MV-4-11 (cell line): ENCODE measurements around the gene ACSL6.

Experiments
- DNase-seq: peaks from one replicate; lab custom pipeline; 2025; lab: John Stamatoyannopoulos, UW

Gene ACSL6, protein sequence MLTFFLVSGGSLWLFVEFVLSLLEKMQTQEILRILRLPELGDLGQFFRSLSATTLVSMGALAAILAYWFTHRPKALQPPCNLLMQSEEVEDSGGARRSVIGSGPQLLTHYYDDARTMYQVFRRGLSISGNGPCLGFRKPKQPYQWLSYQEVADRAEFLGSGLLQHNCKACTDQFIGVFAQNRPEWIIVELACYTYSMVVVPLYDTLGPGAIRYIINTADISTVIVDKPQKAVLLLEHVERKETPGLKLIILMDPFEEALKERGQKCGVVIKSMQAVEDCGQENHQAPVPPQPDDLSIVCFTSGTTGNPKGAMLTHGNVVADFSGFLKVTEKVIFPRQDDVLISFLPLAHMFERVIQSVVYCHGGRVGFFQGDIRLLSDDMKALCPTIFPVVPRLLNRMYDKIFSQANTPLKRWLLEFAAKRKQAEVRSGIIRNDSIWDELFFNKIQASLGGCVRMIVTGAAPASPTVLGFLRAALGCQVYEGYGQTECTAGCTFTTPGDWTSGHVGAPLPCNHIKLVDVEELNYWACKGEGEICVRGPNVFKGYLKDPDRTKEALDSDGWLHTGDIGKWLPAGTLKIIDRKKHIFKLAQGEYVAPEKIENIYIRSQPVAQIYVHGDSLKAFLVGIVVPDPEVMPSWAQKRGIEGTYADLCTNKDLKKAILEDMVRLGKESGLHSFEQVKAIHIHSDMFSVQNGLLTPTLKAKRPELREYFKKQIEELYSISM

DNA sequence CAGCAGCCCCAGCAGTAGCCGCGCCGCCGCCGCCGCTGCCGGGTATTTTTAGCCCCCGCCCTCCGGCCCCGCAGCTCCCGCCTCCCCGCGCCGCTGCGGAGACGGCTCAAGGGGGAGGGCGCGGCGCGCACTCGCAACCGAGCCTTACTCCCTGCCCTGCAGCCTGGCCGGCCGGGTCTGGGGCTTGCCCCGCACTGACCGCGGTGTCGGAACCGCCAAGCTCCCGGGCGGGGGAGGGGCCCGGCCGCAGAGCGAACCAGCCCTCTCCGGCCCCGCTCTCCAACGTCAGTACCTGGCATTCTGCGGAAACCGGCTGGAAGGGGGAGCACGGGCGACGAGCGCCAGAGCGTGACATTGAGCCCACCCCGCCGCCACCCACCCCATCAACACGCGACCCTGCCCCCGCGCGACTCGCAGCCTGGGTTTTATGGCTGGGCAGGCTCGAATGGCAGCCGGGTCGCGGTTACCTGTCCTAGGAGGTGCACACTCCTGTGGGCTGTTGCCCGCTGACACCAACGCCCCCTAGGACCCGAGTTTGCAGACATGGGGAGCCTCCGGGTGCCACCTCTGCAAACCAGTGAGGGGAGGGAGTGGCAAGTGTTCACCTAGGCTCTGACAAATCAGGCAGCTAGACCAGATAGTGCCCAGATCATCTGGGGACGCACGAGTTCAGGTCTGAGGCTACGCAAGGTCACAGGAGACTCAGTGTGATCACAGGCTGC lies at the start of gene ACSL6:
Gene ACSL6, minus strand, starts transcription at position 37 of the 722 bp plus-strand sequence. CDS start 105 bp downstream, outside the sequence.
- DNase-seq, result no peak

DNA sequence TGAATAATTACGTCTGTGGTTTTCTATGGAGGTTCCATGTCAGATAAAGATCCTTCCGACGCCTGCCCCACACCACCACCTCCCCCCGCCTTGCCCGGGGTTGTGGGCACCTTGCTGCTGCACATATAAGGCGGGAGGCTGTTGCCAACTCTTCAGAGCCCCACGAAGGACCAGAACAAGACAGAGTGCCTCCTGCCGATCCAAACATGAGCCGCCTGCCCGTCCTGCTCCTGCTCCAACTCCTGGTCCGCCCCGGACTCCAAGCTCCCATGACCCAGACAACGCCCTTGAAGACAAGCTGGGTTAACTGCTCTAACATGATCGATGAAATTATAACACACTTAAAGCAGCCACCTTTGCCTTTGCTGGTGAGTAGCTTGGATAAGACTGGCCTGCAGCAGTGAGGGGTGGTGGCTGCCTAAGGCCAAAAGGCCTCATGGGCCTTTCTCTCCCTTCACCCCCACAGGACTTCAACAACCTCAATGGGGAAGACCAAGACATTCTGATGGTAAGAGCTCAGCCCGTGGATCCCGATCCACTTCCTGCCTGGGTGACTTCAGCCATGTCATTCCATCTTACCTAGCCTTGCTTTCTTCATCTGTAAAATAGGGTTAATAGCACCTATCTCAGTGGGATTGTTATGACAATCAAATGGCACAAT lies 49.2 kb upstream of the ACSL6 start, which contains the start of gene IL3:
Gene IL3, plus strand, starts transcription at position 155 of the 661 bp plus-strand sequence. Its CDS starts 52 bp downstream, at position 207.
- no peak for DNase-seq

DNA sequence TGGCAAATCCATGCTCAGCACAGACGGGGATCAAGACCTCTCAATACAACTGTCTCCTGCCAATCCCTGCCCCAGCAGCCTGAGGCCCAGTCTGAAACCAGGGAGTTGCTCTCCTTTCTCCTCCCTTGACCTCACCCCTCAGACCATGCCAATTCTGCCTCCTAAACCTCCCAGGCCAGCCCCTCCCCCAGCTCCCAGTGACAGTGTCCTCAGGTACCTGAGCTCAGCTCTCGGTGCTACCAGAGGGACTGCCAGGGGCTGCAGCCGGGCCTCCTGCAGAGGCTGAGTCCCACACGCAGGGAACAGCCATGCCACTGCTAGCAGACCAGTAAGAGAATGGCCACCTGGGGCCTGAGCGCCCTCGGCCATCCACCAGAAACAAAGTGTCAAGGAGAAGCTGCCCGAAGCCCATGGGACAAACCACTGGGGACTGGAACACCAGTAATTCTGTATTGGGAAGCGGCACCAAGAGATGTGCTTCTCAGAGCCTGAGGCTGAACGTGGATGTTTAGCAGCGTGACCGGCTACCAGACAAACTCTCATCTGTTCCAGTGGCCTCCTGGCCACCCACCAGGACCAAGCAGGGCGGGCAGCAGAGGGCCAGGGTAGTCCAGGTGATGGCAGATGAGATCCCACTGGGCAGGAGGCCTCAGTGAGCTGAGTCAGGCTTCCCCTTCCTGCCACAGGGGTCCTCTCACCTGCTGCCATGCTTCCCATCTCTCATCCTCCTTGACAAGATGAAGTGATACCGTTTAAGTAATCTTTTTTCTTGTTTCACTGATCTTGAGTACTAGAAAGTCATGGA lies 48.4 kb upstream of the ACSL6 start:
- no peak for DNase-seq

DNA sequence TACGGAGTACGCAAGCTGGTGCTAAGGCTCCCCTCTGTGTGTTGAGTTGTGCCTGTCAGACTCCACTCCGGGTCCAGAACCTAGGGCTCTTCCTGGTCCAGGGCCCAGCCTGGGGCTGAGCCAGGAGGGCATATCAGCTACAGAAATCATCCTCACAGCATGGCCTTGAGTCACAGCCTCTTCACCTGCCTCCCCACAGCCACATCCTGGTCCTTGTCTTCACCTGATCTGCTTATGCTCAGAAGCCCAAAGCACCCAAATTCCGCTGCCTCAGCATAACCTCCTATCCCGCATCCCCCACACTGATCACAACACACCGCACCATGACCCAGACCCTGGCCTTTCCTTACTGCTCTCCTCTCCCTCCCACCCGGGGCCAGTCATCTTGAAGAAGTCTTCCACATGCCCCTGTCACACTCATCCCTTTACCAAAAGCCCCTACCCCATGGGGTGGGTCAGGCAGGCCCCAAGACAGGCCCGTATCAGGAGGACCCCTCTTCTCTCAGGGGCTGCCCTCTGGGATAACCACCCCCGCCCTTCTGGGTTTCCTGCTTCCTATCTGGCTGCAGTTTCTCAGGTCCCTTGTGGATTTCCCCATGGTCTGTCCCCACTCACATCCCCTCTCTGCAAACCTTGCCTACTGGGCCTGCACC lies 47.7 kb upstream of the ACSL6 start:
- DNase-seq, result no peak

DNA sequence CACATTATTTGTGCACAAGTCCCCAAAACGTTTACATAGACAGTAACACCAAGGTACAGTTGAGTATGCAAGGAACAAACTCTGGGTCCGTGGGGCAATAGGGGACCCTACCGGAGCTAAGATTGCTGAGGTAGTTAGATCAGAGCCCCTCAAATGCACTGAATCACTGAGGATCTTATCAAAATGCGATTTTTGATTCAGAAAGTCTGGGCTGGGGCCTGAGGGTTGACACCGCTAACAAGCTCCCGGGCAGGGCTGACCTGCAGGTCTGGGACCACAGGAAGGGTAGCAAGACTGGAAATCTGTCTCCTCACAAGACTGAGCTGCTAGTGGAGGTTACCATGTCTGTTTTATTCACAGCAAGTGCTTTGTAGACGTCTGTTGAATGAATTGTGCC lies 47.2 kb upstream of the ACSL6 start:
- no peak for DNase-seq

DNA sequence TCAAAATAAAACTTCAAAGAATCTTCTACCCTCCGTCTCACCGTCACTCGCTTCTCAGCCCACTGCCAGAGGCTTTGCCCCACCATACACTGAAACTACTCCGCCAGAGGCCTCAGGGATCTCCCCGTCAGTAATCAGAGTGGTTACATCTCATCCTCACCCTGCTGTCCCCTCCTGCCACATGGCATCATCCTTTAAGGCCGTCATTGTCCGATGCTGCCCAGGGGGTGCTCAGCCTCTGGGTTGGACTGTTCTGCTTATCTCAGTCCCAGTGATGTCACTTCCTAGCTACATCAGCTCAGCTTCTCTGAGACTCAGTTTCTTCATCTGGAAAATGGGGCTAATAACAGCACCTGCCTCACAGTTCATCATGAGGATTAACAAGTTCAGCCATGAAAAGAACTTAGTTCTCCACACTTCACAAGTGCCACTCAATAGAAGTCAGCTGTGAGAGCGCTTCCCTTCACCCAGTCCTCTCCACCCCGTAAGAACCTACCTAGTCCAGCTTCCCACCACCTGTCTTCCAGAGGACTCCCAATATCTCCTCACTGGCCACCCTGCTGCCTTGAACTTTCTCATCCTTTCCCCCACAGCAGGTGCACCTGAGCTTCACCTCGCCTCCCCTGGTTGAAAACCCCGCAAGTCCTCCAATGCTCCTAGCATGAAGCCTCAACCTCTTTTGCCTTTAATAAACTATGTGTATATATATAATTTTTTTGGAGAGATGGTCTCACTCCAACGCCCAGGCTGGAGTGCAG lies 46.2 kb upstream of the ACSL6 start:
- DNase-seq, result no peak

DNA sequence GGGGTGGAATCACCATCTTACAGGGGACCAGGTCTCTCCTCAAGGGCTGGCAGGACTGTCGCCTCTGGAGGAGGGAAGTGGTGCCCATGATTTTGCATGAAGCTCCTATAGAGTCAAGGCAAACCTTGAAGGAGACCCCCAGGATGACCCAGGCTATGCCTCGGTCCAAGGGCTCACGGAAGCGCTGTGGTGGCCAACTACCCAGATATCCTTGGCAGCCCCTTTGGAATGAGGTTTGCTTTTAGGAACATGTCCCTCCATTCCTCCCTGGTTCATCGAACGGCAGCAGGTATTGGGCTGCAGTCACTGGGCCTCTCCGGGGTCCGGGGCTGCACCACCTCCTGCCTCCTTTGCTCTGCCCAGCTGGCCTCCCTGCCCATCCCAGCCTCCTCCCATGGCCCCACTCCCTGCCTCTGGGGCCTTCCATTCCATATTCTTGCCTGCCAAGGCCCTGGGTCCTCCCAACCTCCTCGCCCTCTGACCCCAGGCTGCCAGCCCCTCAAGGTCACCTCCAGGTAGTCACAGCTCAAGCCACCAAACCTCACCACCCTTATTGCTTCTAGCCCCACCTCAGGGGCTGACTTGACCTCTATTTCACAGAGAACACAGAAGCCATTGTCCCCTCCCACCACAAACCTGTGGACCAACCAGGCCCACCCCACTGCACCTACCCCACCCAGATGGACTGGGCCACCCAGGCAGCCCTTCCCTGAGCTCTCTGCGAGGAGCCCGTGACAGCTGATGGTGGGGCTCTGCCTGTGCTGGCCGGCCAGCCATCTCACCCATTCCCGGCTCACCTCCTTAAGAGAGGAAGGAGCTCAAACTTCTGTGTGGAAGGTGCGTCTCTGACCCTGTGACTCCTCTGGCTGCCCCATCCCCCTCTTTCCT lies 45.4 kb upstream of the ACSL6 start:
- no peak for DNase-seq

DNA sequence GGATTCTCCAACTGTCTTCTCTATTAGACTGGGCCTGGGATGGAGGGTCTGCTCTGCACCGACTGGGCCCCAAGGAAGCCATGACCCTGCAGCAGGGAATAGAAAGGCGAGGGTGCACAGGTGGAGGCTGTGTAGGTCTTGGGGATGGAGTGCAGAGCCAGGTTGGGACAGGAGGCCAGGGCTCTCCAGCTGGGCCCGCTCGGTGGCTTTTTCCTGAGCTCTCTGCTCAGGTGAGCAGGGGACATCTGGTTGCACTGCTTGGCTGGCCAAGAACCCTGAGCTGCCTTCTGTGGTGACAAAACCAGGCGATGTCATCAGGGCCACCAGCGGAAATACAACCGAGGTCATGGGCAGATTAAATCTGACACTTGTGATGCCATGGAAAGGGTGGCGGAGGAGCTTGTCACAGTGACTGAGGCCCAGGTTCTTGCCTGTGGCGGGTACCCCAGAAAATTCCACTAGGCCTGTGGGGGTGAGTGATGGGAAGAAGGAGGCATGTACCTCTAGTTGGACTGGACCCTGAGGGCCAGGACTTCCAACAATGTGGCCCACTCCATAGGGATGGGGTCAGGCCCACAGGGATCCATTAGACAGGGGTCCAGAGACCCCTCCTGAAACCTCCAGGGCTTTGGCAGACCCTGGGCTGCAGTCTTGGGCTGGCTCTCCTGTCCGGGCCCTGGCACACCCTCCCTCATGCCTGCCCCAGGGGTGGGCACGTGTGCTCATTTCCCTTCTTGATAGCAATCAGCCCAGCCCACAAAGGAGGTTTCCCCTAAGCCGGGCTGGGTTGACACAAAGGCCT lies 44.6 kb upstream of the ACSL6 start:
- DNase-seq, result no peak

DNA sequence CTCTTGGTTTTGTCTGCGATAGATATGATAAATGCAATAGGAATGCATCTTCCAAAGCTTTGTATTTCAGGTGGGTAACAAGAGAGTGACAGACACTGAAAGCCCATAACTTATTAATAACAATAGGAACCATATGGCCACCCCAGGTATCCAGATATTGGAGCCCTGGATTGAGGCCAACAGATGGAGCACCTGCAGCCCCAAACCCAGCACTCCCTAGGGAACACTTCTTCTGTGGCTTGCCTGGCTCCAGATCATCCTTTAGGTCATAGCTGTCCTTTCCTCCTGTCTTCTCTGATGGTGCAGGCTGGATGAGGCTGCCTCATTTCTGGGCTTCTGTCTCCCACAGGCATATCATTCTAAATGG lies 44.0 kb upstream of the ACSL6 start:
- DNase-seq, result no peak

DNA sequence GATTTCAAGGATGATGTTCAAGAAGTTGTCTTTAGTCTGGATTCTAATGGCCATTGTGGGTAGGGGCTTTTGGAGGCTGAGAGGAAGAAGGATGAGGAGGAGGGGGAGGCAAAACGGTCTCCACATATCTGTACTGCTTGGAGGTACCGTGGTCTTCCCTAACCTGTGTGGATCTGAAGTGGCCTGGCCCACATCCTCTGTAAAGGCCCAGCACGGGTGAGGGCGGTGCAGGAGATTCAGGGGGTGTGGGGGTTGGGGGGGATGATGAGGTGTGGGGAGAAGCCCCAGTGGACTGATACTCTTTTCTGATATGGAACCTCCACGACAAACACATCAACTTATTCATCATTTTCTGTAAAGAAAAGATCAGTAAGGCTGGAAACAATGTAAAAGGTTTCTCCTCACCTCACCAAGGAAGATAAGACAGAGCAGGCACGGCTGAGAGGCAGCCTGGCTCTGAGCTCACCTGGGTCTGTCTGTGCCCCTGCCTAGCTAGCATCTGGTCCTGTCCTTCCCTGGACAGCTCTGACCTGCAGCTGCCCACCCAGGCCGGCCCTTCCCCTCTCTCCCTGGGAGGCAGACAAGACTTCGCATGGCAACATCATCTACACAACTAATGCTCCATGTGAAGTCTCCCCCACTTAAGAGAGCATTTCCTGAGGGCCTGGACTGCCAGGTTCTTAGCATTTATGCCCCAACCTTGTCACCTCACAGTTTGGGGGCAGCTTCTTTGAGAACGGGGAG lies 43.4 kb upstream of the ACSL6 start:
- no peak for DNase-seq

DNA sequence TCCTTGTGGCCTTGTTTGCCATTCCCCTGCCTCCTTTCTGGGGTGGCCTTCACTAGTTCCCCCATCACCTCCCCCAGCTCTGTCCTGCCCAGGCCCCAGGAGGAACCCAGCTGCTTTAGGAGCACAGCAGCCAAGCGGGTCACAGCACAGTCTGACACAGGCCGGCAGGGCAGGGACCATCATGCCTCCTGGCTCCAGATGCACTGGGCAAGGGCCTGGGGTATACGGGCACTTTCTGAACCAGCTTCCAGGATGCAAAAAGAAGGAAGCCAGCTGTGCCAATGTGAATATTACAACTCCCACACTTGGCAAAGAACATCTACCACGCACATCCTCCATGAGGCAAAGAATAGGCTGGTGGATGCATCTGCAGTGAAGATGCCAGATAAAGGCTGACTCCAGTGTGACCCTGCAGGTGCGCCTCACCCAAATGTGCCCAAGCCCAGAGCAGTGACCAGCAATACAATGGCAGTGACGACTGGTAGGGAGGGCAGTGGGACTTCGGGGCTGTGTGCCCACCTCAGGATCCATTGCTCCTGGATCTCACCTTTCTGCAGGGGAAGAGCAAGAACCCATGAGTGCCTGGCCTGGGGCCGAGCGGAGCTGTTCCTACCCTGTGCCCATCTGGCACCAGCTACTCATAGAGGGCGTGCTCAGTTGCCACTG lies 42.7 kb upstream of the ACSL6 start:
- no peak for DNase-seq

DNA sequence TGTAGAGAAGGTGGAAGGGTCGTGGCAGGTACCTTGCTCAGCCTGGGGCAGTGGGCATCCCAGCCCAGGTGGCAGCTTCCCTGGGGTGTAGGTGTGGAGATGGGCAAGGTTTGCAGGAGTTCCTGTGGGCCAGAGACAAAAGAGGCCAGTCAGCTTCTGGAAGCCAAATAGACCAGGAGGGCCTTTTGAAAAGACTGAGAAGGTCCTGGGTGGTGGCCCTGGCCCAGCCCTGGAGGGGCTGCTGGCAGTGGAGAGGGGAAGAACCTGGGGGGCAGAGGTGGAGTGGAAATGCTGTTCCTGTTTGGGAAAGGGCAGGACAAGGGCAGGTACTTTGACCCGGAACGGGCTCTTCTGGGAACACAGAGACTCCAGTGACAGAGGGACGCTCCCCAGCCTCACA lies 42.0 kb upstream of the ACSL6 start:
- DNase-seq, result no peak

DNA sequence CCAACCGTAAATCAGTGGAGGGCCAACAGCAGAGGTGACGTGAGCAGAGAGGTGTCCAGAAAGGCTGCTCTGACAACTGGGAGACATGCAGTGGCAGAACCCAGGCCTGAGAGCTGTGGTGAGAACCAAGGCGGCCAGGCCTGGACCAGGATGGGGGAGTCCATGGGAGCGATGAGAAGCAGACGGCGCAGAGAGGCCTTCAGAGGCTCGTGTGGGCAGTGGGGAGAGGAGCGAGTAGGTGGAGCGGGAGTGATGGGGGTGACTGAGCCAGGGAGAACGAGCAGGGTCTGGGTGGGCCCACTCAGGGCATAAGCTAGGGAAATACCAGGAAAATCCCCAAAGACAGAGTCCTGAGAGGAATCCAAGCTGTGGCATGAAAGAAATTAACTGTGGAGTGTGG lies 41.1 kb upstream of the ACSL6 start:
- no peak for DNase-seq

DNA sequence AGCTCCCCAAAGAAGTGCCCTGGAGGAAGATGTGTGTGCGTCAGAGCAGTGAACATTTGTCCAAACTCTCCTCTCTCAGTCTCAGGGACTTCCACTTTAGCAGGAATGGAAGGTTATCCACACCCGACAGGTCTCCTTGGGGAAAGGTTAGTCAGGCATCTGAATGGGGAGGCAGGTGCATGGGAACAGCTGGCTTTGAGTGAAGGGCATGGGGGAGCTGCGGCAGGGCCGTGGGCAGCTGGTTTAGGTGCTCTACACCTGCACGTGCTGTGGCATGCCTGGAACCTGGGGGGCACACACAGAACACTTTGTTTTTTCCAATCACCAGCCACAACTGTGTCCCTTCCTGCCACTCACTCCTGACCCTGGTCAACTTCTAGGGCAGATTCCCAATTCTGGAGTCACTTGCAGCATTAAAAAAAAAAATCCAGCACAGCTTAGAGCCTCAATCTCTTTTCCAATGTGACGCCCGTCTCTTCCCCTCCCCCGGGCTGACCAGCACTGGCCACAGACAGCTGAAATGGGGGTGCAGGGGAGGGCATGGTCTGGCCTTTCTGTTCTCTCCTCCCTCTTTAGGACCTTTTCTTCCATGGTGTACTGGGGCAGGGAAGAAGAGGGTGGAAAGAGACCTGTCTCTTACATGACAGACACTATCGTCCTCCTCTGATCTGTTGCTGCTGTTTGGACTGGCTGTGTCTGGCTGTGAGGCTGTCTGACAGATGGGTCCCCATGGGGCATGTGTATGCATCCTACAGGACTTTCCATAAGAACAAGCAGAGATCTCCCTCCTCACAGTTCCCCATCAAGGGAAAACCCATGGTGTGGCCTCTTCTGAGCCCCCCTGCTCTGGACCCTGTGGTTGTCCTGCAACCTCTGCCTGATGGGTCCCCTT lies 39.4 kb upstream of the ACSL6 start:
- no peak for DNase-seq

DNA sequence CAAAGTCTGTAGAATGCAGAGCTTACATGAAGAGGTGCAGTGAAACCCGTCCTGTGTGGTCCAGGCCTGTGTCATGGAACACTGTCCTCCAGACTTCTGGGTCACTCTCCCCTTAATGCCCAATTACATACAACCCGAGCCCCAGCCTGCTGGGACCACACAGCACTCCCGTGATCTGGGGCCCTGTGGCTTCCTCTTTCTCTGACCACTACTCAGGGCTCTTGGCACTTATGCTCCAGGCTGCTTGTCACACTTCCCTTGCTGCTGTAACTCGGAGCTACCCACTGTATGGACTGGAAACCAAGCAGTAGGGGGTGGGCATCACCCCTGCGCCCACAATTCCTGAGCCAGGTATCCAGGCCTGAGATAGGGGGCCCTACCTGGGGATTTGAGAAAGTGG lies 38.7 kb upstream of the ACSL6 start:
- DNase-seq, result peak; percentile 90

DNA sequence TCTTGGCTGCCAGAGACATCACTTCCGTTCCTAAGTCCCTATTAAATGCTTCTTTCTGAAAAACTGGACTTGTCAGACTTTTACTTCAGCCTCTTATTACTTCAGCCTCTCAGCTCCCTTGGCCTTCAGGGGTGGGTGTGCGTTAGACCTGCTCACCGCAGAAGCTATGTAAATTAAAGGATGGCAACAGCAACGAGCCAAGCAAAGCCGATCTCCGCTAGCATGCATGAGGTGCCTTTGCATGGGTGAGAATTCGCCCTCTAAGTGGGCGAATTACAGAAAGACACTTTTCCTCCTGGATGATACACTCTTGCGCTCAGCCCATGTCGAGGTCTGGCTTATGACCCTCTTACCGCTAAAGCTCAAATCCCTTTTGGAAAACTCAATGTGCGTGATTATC lies 38.1 kb upstream of the ACSL6 start:
- no peak for DNase-seq
